Measurements from ENCODE around the gene LRRC47.
A peak's percentile ranks its signal among the peaks of the same experiment; 100 is the strongest.
"Not testable (repeated sequence)": the region's sequence is repeated elsewhere in the genome, so short reads cannot be mapped to it uniquely, and the experiment has no call there.

The LRRC47 gene

GRCh38 chr1:3752400-3752945, 43.8 kb downstream of the LRRC47 start, which contains the start of gene CCDC27:
Gene CCDC27 (plus strand): TSS chr1:3752450. CDS start chr1:3752482, 32 bp downstream.
- no peaks in the 10 kb centered on the region for H3K9me3 ChIP-seq (ENCODE audit: low read depth, low read length)
- H3K4me3 ChIP-seq, result no peak within 1 kb of the TSS
- no peak for TF ChIP-seq EZH2 (IDR thresholded peaks at IDR 0.05)
- DNase-seq (ENCODE audit: low read depth, low spot score), result no peak
- H3K27ac ChIP-seq, result no peak within 1 kb of the TSS
- H3K9ac ChIP-seq (ENCODE audit: insufficient read length), result no peak within 1 kb of the TSS
- H3K36me3 ChIP-seq (ENCODE audit: insufficient read depth, low read length), result no peaks in the 10 kb centered on the region

- no peak for TF ChIP-seq POLR2AphosphoS5 (IDR thresholded peaks at IDR 0.05; ENCODE audit: borderline replicate concordance, low read depth, low read length)
- no peak for TF ChIP-seq FOXP2 (optimal IDR thresholded peaks at IDR 0.05; ENCODE audit: control extremely low read depth, extremely low read length, insufficient read depth)
- TF ChIP-seq EZH2 (IDR thresholded peaks at IDR 0.05), result no peak
- no peak overlapping the region for H3K9ac ChIP-seq (ENCODE audit: insufficient read length)
- no peak for DNase-seq (ENCODE audit: low read depth, low spot score)
- no peaks in the 10 kb centered on the region for H3K36me3 ChIP-seq (ENCODE audit: insufficient read depth, low read length)
- no peak overlapping the region for H3K4me3 ChIP-seq
- no peaks in the 10 kb centered on the region for H3K9me3 ChIP-seq (ENCODE audit: low read depth, low read length)
- H3K27ac ChIP-seq, result no peak overlapping the region
These were observed 45.6 kb downstream of the LRRC47 start for GRCh38 chr1:3750741-3751140.

- H3K9me3 ChIP-seq (ENCODE audit: low read depth, low read length), result no peaks in the 10 kb centered on the region
- H3K27ac ChIP-seq, result no peak overlapping the region
- TF ChIP-seq EZH2 (IDR thresholded peaks at IDR 0.05) (no peak), FOXP2 (optimal IDR thresholded peaks at IDR 0.05; ENCODE audit: control extremely low read depth, extremely low read length, insufficient read depth) (no peak), POLR2AphosphoS5 (IDR thresholded peaks at IDR 0.05; ENCODE audit: borderline replicate concordance, low read depth, low read length) (no peak)
- DNase-seq (ENCODE audit: low read depth, low spot score), result no peak
- H3K4me3 ChIP-seq, result no peak overlapping the region
- H3K9ac ChIP-seq (ENCODE audit: insufficient read length), result no peak overlapping the region
- H3K36me3 ChIP-seq (ENCODE audit: insufficient read depth, low read length), result no peaks in the 10 kb centered on the region
These were observed 46.8 kb downstream of the LRRC47 start for GRCh38 chr1:3749512-3749911.

DNA sequence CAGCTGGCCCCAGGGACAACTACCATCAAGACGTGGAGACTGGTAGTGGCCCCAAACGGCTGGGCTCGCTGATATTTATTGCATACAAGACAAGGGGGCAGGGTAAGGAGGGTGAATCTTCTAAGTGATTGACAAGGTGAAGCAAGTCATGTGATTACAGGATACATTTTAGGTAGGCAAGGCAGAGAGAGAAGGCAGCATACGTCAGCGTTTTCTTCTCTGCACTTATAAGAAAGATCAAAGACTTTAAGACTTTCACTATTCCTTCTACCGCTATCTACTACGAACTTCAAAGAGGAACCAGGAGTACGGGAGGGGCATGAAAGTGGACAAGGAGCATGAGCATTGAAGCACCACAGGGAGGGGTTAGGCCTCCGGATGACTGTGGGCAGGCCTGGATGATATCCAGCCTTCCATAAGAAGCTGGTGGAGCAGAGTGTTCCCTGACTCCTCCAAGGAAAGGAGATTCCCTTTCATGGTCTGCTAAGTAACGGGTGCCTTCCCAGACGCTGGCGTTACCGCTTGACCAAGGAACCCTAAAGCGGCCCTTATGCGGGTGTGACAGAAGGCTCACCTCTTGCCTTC, 47.9 kb downstream of the LRRC47 start:
- DNase-seq (ENCODE audit: low read depth, low spot score); H3K27ac ChIP-seq; H3K9me3 ChIP-seq (ENCODE audit: low read depth, low read length); H3K36me3 ChIP-seq (ENCODE audit: insufficient read depth, low read length); H3K9ac ChIP-seq (ENCODE audit: insufficient read length); H3K4me3 ChIP-seq: not testable (repeated sequence)

DNA sequence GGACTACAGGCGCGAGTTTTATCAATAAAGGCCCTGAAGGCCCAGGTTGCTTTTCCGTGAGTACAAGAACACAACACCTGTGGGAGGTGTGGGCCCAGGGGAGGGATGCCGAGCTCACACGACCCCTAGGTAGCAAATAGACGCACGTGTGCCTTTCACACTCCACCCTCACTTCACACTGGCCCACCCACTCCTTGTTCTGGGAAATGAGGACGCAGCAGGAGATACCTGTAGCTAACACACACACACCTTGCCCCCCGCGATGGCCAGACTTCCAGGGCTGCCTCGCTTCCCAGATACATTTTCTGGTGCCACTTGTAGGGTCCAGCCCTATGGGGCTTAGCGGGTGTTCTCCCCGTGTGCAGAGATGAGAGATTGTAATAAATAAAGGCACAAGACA, 48.4 kb downstream of the LRRC47 start:
- Histone ChIP-seq H3K9ac (ENCODE audit: insufficient read length) (no peak overlapping the region), H3K36me3 (ENCODE audit: insufficient read depth, low read length) (no peaks in the 10 kb centered on the region), H3K27ac (no peak overlapping the region), H3K4me3 (peak overlapping the region; percentile 83; the same call in 1 of the 2 replicates), H3K9me3 (ENCODE audit: low read depth, low read length) (no peaks in the 10 kb centered on the region)
- TF ChIP-seq FOXP2 (optimal IDR thresholded peaks at IDR 0.05; ENCODE audit: control extremely low read depth, extremely low read length, insufficient read depth), result no peak
- TF ChIP-seq POLR2AphosphoS5 (IDR thresholded peaks at IDR 0.05; ENCODE audit: borderline replicate concordance, low read depth, low read length), result no peak
- no peak for TF ChIP-seq EZH2 (IDR thresholded peaks at IDR 0.05)
- DNase-seq (ENCODE audit: low read depth, low spot score), result no peak

- H3K27ac ChIP-seq, result no peak overlapping the region
- peak overlapping the region; percentile 83 for H3K4me3 ChIP-seq
These were observed 48.8 kb downstream of the LRRC47 start for GRCh38 chr1:3747522-3747848.

GRCh38 chr1:3746830-3747521, 49.3 kb downstream of the LRRC47 start:
- no peak overlapping the region for H3K27ac ChIP-seq

More at GRCh38 chr1:3747522-3747848, 48.8 kb downstream of the LRRC47 start:
- no peaks in the 10 kb centered on the region for H3K9me3 ChIP-seq (ENCODE audit: low read depth, low read length)
- TF ChIP-seq POLR2AphosphoS5 (IDR thresholded peaks at IDR 0.05; ENCODE audit: borderline replicate concordance, low read depth, low read length) (no peak), EZH2 (IDR thresholded peaks at IDR 0.05) (no peak), FOXP2 (optimal IDR thresholded peaks at IDR 0.05; ENCODE audit: control extremely low read depth, extremely low read length, insufficient read depth) (no peak)
- H3K9ac ChIP-seq (ENCODE audit: insufficient read length), result no peak overlapping the region
- no peaks in the 10 kb centered on the region; the same call in 1 of the 2 replicates for H3K36me3 ChIP-seq (ENCODE audit: insufficient read depth, low read length)
- no peak for DNase-seq (ENCODE audit: low read depth, low spot score)

GRCh38 chr1:3746389-3746829, 49.9 kb downstream of the LRRC47 start:
- no peak for DNase-seq (ENCODE audit: low read depth, low spot score)
- TF ChIP-seq POLR2AphosphoS5 (IDR thresholded peaks at IDR 0.05; ENCODE audit: borderline replicate concordance, low read depth, low read length) (no peak), EZH2 (IDR thresholded peaks at IDR 0.05) (no peak), FOXP2 (optimal IDR thresholded peaks at IDR 0.05; ENCODE audit: control extremely low read depth, extremely low read length, insufficient read depth) (no peak)
- peak overlapping the region; percentile 83 for H3K4me3 ChIP-seq
- peak overlapping the region; percentile 86 for H3K9ac ChIP-seq (ENCODE audit: insufficient read length)
- no peaks in the 10 kb centered on the region for H3K9me3 ChIP-seq (ENCODE audit: low read depth, low read length)
- H3K27ac ChIP-seq, result no peak overlapping the region
- H3K36me3 ChIP-seq (ENCODE audit: insufficient read depth, low read length), result no peaks in the 10 kb centered on the region; the same call in 1 of the 2 replicates

More at GRCh38 chr1:3746830-3747521, 49.3 kb downstream of the LRRC47 start:
- DNase-seq (ENCODE audit: low read depth, low spot score), result no peak
- H3K9ac ChIP-seq (ENCODE audit: insufficient read length), result peak overlapping the region; percentile 86
- H3K9me3 ChIP-seq (ENCODE audit: low read depth, low read length), result no peaks in the 10 kb centered on the region
- TF ChIP-seq POLR2AphosphoS5 (IDR thresholded peaks at IDR 0.05; ENCODE audit: borderline replicate concordance, low read depth, low read length) (peak; percentile 85), FOXP2 (optimal IDR thresholded peaks at IDR 0.05; ENCODE audit: control extremely low read depth, extremely low read length, insufficient read depth) (no peak)
- H3K36me3 ChIP-seq (ENCODE audit: insufficient read depth, low read length), result no peaks in the 10 kb centered on the region; the same call in 1 of the 2 replicates
- peak overlapping the region; percentile 83 for H3K4me3 ChIP-seq
